HG02571 (cell line): ENCODE measurements around the gene KAZN.

Experiments used
- ATAC-seq: cut with Tn5 transposase; IDR thresholded peaks from one replicate; pipeline ENCODE4 v1.9.1; 2021; ENCODE audit warnings: mild to moderate bottlenecking, moderate library complexity; ENCODE audit not compliant: unreplicated experiment

Gene KAZN

DNA sequence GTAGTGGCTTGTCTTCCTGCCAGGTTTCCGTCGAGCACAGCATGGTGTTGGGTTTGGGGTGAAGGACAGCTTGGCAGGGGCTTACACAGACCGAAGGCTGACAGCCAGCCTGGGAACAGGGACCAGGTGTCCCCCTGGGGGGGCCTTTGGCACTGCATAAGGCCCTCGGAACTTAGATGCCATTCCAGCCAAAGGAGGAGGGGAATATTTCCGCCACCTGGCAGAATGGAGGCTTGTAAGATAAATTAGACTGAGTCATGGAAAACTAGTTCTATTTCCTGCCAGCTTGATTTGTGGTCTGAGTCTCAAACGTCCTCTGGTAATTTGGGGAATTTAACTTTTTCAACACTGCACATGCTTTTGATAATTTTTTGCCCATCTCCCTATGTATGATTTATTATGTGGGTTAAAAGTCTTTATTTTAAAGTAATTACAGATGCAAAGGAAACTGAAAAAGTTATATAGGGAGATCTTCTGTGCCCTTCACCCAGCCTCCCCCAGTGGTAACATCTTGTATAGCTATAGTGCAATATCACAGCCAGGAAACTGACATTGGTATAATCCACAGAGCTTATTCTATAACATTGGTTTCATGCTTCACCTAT lies 543.6 kb downstream of the KAZN start:
- ATAC-seq: no peak

DNA sequence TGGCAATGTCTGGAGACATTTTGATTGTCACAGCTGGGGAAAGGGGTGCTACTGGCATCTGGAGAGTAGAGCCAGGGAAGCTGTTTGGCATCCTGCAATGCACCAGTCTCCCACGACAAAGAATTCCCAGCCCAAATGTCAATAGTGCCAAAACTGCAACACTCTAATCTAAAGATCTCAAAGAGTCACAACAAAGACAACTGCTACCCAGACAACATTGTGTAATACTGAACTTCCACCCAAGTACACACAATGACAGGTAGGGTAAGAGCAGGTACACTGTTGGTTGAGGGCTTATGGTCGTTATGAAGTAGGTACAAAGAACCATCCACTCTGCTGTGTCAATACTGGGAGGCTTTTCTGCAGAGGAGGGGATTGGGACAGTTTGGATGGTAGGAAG lies 546.8 kb downstream of the KAZN start:
- no peak for ATAC-seq

DNA sequence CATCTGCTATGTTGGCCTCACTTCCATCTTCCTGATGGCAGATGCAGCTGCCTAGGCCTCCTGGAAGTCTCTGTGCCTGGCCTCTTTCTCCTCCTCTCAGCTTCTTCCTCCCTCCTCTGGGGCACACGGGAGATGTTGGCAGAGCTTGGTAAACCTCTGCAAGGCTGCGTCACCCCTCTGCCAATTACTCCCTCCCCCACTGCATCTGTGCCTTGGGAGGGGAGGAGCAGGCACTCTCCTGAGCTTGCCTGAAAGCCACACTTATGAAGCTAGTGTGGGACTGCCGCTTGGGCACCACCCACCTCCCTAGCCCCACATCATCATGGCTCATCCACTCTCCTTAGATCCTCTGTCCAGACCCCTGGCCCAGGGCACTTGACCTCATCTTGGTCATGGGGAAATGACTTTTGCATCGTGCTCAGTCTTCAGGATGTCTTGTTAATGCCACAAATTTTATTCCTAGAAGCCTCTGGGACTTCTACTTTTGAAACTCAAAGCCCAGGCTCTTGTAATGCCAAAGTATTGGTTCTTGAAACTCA lies 547.7 kb downstream of the KAZN start:
- ATAC-seq: no peak

DNA sequence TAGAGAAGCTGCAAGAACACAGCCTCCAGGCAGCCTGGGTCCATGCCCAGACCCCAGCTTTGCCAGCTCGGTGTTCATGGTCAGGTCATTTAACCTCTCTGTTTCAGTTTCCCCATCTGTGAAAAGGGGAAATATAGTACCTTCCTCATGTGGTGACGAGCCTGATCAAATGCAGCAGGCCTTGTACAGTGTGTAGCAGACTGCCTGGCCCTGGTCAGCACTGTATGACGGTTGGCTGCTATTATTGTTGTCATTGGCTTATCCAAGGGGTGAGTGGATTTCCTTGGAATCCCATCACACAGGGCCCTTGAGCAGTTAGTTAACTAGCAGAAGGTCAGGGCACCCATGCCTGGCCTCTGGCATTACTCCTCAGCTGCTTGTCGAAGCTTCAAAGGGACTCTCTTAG lies 548.5 kb downstream of the KAZN start:
- no peak for ATAC-seq

DNA sequence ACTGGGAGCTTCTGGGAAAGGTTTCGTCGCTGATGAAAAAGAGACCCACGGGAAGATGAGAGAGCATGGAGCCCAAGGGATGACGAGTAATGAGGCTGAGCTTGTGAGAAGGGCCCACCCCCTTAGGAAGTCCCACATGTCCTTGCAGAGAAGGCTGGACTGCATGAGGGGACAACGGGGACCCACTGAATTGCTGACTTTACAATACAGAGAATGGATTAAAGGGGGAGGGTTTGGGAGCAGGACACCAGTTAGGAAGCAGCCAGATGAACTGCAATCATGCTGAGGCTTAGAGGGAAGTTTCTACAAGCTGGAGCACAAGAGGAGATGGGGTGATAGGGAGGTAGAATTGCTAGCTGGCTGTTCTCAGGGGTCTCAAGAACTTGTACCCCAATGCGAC lies 549.5 kb downstream of the KAZN start:
- no peak for ATAC-seq

DNA sequence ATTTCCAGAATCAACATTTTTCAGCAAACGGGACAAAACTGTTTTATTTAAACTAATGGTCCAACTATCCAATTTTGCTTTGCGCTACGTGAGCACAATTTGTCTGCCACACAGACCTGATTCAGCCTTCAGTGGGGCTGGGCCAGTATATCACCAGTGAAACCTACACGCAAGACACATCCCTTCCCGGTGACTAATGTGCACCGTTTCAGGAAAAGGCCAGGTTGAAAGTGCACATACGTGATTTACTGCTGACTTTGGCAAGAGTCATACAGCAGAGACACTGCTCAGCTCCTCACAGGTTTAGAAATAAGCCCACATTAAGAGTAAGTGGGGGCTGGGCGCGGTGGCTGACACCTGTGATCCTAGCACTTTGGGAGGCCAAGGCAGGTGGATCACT lies 550.0 kb downstream of the KAZN start:
- no peak for ATAC-seq

DNA sequence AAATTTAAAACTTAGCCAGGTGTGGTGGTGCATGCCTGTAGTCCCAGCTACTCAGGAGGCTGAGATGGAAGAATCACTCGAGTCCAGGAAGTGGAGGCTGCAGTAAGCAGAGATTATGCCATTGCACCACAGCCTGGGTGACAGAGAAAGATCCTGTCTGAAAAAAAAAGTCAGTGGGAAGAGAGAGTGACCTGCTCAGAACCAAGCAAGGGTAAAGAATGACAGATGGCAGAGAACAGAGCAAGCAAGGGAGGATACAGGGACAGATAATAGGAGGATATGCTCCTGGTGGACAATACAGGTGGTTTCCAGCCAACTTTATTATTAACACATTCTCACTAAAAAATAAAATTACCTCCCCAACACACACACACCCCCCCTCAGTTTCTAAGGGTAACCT lies 550.5 kb downstream of the KAZN start:
- ATAC-seq: no peak

DNA sequence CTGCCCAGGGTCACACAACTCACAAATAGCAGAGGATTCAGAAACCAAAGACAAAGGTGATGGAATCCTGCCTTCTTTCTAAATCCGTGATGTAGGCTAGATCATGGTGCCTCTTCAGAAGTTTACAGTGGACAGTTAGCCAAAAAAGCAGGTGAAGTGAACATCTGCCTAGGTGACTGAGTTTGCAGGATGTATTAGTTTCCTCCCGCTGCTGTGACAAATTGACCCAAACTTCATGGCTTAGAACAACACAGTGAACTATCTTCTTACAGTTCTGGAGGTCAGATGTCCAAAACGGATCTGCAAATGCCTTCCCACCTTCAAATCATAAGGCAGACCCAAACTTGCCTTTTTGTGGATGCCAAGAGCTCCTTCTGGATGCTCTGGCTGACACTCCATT lies 551.9 kb downstream of the KAZN start:
- no peak for ATAC-seq

DNA sequence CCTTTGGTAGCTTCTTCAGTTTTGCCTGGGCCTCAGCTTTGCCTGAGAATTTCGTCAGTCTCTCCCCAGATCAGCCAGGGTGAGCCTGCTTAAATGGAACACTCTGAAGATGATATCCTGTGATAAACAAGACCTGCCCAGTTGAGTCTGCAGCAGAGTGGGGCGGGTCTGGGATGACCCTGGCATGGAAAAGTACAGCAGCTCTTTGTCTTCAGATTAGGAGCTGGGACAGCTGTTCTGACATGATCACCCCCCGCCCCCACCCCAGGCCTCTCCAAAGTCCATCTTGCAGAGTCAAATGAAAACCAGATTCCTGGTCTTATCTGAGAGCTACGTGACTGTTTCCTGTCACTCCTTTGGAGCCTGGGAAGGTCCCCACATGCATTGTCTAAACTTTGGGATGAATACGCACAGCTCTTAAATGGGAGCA lies 552.9 kb downstream of the KAZN start:
- no peak for ATAC-seq

DNA sequence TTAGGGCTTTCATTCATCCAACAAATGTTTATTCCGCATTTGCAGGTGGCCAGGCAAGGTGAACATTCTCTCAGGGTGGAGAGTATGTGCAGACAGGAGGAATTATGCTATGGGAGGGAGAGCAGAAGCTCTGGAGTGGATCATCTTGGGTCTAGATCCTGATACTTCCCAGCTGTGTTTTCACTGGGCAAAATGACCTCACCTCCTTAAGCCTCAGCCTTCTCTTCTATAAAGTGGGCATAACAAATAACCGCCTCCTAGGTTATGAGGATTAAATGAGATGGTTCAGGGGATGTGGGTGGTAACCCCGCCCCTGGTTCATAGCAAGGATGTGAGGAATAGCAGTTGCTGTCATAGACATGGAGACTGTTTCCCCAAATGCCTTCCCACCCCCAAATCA lies 553.4 kb downstream of the KAZN start:
- ATAC-seq: no peak

DNA sequence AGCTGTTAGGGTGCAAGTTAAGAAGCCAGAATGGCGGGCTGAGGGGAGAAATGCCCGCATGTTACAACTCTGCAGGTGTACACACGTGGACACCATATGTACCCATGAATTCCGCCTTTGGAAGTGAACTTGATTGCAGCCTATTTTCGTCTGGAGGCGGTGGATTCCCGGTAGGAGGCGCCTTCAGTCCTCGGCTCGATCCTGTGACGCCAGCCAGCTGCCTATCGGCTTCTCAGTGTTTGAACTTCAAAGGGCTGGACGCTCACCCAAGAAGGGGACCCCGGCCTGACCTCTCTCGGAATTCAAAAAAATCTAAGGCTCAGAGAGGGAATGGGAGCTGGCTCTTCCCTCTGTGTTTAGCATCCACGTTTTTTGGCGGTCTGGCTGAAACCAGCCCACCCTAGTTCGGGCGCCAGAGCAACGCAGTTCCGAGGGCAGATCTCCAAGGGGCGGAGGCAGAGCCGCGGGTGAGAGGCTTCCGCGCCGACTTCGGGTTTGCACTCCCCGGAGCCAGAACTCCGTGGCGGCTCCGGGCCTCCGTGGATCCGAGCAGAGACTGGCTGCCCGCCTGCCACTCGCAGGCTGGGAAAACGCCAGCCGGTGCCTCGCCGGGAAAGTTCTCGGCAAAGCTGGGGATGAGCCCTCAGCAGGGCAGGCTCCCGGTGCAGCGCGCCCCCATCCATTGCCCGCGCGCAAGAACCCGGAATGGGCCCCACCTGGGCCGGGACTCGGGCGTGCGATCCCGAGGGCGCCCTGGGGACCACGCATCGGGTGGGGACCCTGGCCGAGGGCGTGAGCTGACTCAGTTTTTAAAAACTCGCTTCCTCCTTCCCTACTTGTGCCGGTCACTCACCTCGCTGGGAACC lies 554.1 kb downstream of the KAZN start:
- ATAC-seq: no peak

DNA sequence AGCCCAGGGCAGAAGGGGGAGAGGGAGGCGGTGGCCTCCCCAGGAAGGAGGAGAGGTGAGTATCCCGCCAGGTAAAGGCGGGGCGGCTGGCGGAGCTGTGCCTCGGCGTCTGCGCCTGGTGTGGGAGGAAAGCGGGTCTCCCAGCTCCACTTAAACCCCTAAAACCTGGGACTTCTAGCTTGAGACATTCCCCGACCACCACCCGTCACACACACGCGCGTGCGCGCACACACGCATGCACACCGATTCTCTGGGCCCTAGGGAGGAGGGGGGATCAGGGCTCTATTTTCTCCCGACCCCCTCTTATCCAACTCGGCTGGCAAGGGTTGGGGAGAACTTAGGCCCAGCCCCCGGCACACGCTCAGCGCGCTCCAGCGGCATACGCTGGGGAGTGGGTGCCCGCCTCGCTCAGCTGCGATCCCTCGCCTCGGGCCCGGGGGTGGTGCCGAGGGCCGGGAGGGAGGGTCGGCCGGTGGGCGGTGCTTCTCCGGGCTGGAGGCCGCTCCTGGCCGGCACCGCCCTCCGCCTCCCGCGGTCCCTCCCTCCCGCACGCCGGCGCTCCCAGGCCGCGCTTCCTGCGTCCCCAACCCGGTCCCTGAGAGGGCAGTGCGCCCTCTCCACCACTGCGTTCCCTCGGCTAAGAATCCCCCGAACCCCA lies 554.8 kb downstream of the KAZN start, which contains the start of gene TMEM51:
Gene TMEM51 (plus strand): TSS at position 564 of the 658 bp plus-strand sequence. CDS start 61,341 bp downstream, outside the sequence.
- no peak for ATAC-seq

DNA sequence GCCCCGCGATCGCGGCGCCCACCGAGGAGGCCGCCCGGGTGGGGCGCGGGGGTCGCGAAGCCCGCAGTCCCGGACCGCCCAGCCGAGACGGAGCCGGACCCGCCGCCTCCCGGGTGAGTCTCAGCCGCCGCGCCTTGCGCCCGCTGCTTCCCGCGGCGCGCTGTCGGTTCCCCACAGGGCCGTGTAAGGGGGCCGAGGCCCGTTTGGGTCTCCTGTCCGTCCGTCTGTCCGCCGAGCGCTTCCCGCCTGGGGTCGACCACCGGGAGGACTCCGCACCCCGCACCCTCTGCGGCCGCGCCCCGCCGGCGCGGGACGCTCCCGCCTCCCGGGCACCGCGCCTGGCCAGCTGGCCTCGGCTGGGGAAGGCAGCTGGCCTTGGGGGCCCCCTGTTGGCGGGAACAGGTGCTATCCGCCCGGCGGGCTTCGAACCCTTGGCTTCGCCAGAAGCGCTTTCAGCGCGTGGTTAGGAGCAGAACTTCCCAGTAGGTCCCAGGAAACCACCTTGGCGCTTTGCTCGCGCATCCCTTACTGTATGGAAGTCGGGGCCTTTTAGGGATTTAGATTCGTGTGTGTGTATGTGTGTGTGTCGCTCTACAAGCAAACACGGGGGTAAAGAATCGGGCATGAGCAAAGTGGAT lies 555.5 kb downstream of the KAZN start:
- ATAC-seq: no peak

DNA sequence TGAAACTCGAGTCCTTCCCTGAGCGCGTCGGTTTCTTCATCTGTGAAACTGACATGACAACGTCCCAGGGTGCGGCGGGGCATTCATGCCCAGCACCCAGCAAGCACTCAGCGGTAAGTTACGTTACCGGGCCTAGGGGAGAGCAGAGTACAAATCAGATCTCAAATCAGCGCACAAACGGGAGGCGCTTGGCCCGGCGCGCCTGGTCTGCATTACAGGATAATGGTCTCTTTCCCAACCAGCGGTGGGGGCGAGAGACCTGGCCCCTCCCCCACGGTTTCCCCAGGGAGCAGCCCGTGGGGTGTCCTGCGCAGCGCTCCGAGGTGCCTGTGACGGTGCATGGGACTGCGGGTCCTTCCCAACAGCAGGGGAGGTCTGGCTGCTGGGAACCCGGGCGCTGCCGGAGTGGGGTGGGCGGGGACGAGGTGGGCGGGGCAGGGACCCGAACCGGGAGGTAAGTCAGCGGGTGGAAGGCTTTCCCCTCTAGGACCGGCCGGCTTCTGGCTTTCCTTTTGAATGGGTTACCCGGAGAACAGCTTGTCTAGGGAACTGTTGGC lies 556.1 kb downstream of the KAZN start:
- no peak for ATAC-seq

DNA sequence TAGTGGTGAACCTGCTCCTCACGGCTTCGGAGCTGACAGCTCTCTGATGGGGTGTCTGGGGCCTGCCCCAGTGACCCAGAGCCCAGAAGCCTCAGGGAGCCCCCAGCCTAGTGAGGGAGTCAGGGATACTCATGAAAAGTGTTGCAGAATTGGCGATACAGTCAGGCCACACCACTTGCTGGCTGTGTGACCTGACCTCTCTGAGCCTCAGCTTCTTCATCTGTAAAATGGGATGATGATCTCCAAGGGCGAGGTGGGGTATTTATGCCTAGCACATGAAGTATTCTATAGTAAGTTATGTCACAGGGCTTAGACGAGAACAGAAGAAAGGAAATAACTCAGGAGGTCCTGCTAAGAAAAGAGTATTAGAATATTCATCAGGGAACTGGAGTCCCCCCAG lies 556.7 kb downstream of the KAZN start:
- ATAC-seq: no peak

DNA sequence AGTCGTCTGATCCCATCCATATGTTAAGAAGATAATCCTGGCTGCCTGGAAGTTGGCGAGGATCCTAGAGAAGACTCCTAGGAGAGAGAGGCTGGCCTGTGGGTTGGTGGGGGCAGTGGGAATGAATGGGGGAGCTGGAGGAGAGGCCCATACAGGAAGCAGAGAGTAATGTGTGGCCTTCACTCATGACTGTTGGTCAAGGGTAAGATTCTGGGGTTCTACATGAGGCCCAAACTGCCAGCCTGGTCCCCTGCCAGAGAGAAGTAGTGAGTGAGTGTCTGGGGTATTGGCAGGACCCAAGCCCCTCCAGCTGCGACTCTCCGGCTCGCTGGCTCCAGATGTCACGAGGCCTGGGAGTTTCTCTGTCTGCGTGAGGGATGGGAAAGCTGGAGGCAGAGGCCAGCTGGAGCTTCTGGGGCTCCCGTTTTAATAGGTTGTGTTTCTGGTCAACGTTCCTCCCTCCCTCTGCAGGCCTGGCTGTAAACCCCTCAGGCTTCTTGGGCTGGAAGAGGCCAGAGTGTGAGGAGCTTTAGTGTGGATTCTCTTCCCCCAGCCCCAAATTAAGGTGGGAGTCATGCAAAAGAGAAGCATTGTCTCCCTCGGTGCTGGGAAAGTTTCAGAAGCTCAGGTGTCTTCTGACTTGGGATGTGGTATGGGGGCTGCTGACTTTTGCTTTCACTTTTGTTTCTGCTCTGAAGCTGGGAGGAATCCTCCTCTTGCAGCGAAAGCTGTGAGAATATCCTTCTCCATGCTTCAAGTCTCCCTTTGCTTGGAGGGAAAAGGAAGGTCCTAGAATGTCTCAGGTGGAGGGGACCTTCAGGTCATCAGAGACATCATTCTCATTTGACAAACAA lies 557.6 kb downstream of the KAZN start:
- no peak for ATAC-seq

DNA sequence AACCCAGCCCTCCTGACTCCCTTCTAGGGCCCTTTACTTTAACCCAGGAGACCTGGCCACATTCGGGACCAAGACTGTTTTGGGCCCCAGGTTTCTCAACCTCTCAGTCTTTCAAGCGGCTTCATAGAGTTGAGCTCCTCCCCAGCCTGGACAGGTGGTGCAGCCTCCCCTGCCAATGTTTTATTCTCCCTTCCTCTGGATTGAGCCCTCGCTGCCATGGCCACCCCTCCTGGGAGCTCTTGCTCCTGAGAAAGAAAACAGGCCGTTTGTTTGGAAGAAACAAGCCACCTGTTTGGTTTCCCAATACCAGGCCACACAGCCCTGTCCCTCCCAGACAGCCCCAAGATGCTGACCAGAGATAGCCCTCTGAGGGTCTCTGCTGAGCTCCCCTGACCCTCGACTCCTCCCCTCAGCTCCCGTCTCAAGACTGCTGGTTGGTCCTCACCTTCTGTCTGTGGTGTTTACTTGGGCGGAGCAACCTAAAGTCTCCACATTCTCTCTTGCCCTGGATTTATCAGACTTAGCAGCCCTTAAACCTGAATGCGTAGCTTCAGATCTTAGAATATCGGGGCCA lies 558.4 kb downstream of the KAZN start:
- no peak for ATAC-seq

DNA sequence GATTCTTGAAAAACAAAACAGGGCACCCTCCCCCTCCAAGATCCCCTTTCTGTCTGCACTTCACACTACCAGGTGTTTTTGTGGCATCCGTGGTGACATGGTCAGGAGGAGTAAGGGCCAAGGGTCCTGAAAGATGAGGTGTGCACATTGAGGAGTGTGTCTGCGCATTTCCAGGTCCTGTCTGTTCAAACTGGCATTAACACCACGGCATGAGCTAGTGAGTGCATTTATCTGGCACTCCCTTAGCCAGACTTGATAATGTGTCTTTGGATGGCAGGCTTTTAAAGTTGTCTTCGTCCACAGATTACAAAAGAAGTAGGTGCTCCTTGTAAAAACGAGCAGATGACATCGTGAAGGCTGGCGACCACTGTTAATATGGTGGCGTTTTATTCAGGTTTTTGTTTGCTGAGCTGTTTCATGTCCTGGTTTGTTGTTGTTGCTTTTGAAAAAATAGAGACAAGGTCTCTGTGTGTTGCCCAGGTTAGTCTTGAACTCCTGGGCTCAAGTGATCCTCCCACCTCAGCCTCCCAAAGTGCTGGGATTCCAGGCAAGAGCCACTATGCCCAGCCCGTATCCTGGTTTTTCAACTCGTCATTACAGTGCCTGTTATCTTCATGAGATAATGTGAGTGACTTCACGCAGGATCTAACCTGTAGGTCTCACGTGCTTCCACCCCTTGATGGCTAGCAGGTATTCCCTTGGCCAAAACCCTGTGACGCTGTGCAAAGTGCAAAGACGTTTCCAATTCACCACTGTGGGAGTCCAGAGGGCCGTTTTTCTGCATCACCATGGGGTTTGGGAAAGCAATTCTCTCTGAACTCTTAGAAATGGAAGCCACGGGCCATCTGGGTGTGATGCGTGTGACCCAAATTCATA lies 559.3 kb downstream of the KAZN start:
- ATAC-seq: no peak
